Upper lobe of left lung (tissue), 6 donors: ENCODE data around the gene ABCA13. TPM values are rescaled to one million over a fixed set of nuclear protein-coding genes. Genes with fewer than 3 reads are reported as not detected.
A peak's percentile ranks its signal among the peaks of the same experiment; 100 is the strongest.

Experiments used
- ATAC-seq, 2 donors: fragments of 200-7000 bp; cut with Tn5 transposase; one replicate each; pipeline ENCODE4 v1.9.1; 2022; ENCODE audit warnings: mild to moderate bottlenecking in 2 of 2, moderate library complexity in 2 of 2; ENCODE audit not compliant: low FRiP score in 2 of 2
- DNase-seq, 2 donors: peaks; one replicate each; pipeline ENCODE4 v3.0.0-alpha.2; 2019 to 2020
- H3K27ac ChIP-seq, 4 donors: fragments of 200-600 bp; sonication (generic); one replicate each; pipeline ENCODE4 v1.5.1; 2016 to 2019
- H3K27me3 ChIP-seq, 4 donors: fragments of 200-600 bp; sonication (generic); one replicate each; pipeline ENCODE4 v1.5.1; 2017 to 2019
- H3K36me3 ChIP-seq, 4 donors: fragments of 200-600 bp; sonication (generic); one replicate each; pipeline ENCODE4 v1.5.1; 2016 to 2019
- H3K4me1 ChIP-seq, 4 donors: fragments of 200-600 bp; sonication (generic); one replicate each; pipeline ENCODE4 v1.5.1; 2018 to 2019
- H3K4me3 ChIP-seq, 4 donors: fragments of 200-600 bp; sonication (generic); one replicate each; pipeline ENCODE4 v1.5.1; 2017 to 2019; ENCODE audit warnings: mild to moderate bottlenecking in 2 of 4, moderate library complexity in 1 of 4
- H3K9me3 ChIP-seq, 4 donors: fragments of 200-600 bp; sonication (generic); one replicate each; pipeline ENCODE4 v1.5.1; 2018 to 2019
- EP300 ChIP-seq, 4 donors: sonication (generic); formaldehyde crosslinking; IDR thresholded peaks; one replicate each; pipeline ENCODE4 v1.5.1; 2017; ENCODE audit warnings: antibody characterized with exemption in 4 of 4, control low read depth in 2 of 4
- POLR2A ChIP-seq, 4 donors: fragments of 450-650 bp; IDR thresholded peaks; one replicate each; pipeline ENCODE4 v1.5.1; 2016 to 2017; ENCODE audit warnings: antibody characterized with exemption in 4 of 4, mild to moderate bottlenecking in 2 of 4
- POLR2AphosphoS5 ChIP-seq, 2 donors: sonication (generic); formaldehyde crosslinking; IDR thresholded peaks; one replicate each; pipeline ENCODE4 v1.5.1; 2017; ENCODE audit warnings: antibody characterized with exemption in 2 of 2
- WGBS, 2 donors: methylation state at CpG; one replicate each; pipeline ENCODE4 v1.1.5; 2017 to 2018; 5-methylcytosine and 5-hydroxymethylcytosine counted together
- total RNA-seq, 6 donors: library from RNA; depleted of rRNA in 4 of 6; stranded (reverse); fragments of >200 nt in 4 of 6; gene quantifications; one replicate each; pipeline versions ENCODE4 v1.1.0 to v1.2.1, GENCODE V29; 2016 to 2021
- TF ChIP-seq, protein P1 (sequence below), 6 experiments: fragments of 450-650 bp in 4 of 6; fragments of 200-600 bp in 2 of 6; sonication (generic) in 2 of 6; IDR thresholded peaks; one replicate each; pipeline ENCODE4 v1.5.1; 2016 to 2019; ENCODE audit warnings: antibody characterized with exemption in 6 of 6
- donor health status: DM: no; HTN: no; CAD: no; lungs with moderate emphysema.
- donor health status: DM: no; HTN: yes; CAD: no; lungs with severe emphysema.

ABCA13 gene
- total RNA-seq, 6 donors from 2014 or later = 0.49 to 27.7 (median 7.1) TPM

DNA sequence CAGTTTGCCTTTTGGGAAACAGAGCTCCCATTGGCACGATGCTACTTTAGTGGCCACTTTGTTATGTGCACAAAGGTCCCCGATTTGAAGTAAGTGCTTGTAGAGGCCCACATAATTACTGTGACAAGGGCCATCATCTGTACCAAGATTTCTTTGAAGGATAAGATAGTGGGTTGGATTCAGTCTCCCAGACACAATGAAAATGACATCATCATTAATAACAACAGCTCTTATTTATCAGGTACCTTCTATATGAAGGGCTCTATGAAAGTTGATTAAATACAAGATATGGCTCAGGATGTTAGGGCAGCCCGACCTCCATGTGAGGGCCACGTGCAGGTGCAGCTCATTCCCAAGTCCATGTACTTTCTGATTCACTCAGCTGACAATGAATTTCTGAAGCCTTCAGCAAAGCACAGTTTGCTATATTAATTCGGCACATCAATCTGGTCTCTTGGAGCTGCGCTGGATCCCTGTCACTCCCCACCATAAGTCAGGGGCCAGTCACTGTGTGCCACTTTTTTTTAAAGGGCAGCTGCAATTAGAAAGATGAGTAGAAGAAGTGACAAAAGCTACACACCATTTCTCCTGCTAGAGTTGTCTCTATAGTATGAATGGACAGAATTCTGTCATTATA lies 140.3 kb downstream of the ABCA13 start:
- Histone ChIP-seq H3K9me3 (no peaks in the 10 kb centered on the region), H3K27me3 (no peaks in the 10 kb centered on the region), H3K36me3 (no peaks in the 10 kb centered on the region), H3K27ac (no peak overlapping the region), H3K4me3 (no peak overlapping the region), H3K4me1 (peaks cover 0 to 3% (median 0%) of the 10 kb centered on the region in 4 donors)
- no peak for DNase-seq
- TF ChIP-seq EP300 (IDR thresholded peaks at IDR 0.05) (no peak), POLR2A (IDR thresholded peaks at IDR 0.05) (no peak), POLR2AphosphoS5 (IDR thresholded peaks at IDR 0.05) (no peak)
- no peak for ATAC-seq
- WGBS, 2 donors = 74 to 78% methylated on average over 6 of the region's 6 CpGs

DNA sequence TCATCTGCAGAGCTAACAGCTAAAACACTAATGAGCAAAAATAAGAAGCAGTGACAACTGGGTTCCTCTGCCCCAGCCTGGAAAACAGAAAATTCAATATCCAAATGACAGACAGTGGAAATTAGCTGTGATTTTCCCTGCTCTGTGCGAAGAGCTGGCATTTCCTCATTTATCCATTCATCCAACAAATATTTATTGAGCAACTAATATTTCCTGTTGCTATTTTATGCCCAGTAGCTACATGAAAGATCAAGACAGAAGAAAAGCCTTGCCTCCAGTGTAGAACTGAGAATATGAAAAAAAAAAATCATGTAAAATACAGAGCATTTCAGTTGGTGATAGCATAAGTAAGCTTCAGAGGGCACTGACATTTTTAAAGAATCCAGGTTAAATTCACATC lies 140.9 kb downstream of the ABCA13 start:
- H3K36me3 ChIP-seq = no peaks in the 10 kb centered on the region
- DNase-seq (no peak), ATAC-seq (no peak)
- H3K4me1 ChIP-seq = peaks cover 0 to 3% (median 0%) of the 10 kb centered on the region in 4 donors
- H3K9me3 ChIP-seq = no peaks in the 10 kb centered on the region
- H3K4me3 ChIP-seq = no peak overlapping the region
- 56 to 64% methylated on average over 1 of the region's 1 CpG for WGBS, 2 donors
- TF ChIP-seq POLR2A (IDR thresholded peaks at IDR 0.05) (no peak), POLR2AphosphoS5 (IDR thresholded peaks at IDR 0.05) (no peak), EP300 (IDR thresholded peaks at IDR 0.05) (no peak)
- TF ChIP-seq, protein P1, sequence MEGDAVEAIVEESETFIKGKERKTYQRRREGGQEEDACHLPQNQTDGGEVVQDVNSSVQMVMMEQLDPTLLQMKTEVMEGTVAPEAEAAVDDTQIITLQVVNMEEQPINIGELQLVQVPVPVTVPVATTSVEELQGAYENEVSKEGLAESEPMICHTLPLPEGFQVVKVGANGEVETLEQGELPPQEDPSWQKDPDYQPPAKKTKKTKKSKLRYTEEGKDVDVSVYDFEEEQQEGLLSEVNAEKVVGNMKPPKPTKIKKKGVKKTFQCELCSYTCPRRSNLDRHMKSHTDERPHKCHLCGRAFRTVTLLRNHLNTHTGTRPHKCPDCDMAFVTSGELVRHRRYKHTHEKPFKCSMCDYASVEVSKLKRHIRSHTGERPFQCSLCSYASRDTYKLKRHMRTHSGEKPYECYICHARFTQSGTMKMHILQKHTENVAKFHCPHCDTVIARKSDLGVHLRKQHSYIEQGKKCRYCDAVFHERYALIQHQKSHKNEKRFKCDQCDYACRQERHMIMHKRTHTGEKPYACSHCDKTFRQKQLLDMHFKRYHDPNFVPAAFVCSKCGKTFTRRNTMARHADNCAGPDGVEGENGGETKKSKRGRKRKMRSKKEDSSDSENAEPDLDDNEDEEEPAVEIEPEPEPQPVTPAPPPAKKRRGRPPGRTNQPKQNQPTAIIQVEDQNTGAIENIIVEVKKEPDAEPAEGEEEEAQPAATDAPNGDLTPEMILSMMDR (IDR thresholded peaks at IDR 0.05) = no peak
- no peaks in the 10 kb centered on the region for H3K27me3 ChIP-seq
- H3K27ac ChIP-seq = no peak overlapping the region

DNA sequence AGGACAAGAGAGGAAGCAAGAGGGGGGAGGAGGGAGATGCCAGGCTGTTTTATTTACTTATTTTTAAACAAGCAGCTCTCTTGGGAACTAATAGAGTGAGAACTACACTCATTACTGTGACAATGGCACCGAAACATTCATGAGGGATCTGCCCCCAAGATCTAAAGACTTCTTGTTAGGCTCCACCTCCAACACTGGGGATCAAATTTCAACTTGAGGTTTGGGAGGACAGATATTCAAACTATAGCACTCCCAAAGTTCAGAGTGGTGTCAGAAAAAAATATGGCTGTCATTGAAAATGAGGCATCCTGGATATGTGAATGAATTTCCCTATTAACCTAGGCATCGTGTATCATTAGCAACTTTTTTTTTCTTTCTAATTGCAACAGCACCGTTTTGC lies 145.5 kb downstream of the ABCA13 start:
- Histone ChIP-seq H3K4me3 (no peak overlapping the region), H3K36me3 (no peaks in the 10 kb centered on the region), H3K27me3 (no peaks in the 10 kb centered on the region), H3K4me1 (no peaks in the 10 kb centered on the region), H3K9me3 (no peaks in the 10 kb centered on the region), H3K27ac (no peak overlapping the region)
- WGBS, 2 donors = 58 to 63% methylated on average over 3 of the region's 3 CpGs
- no peak for ATAC-seq
- TF ChIP-seq POLR2AphosphoS5 (IDR thresholded peaks at IDR 0.05) (no peak), EP300 (IDR thresholded peaks at IDR 0.05) (no peak), POLR2A (IDR thresholded peaks at IDR 0.05) (no peak)
- no peak for DNase-seq

DNA sequence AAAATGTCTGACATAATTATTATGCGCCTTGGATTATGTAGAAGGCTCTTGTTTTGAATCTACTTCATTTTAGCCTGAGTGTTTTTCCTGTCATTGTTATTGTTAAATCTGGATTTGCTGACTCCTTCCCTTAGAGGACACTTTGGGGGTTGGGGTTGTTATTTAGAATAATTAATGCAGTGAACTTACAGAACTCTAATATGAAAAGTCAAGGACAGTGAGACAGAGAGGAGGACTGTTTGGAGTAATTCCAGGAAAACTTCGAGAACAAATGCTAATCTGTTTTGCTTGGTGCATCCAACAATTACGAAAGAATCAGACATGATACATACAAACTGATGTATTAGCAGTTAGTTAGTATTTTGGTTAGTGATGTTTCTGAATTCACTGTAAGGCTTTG lies 146.1 kb downstream of the ABCA13 start:
- Histone ChIP-seq H3K4me3 (no peak overlapping the region), H3K27me3 (no peaks in the 10 kb centered on the region), H3K9me3 (no peaks in the 10 kb centered on the region), H3K36me3 (no peaks in the 10 kb centered on the region), H3K27ac (no peak overlapping the region), H3K4me1 (no peaks in the 10 kb centered on the region)
- ATAC-seq (no peak), DNase-seq (no peak)
- TF ChIP-seq POLR2AphosphoS5 (IDR thresholded peaks at IDR 0.05) (no peak), POLR2A (IDR thresholded peaks at IDR 0.05) (no peak), EP300 (IDR thresholded peaks at IDR 0.05) (no peak)
- TF ChIP-seq, protein P1 (IDR thresholded peaks at IDR 0.05) = no peak
- 49 to 60% methylated on average over 3 of the region's 3 CpGs for WGBS, 2 donors

DNA sequence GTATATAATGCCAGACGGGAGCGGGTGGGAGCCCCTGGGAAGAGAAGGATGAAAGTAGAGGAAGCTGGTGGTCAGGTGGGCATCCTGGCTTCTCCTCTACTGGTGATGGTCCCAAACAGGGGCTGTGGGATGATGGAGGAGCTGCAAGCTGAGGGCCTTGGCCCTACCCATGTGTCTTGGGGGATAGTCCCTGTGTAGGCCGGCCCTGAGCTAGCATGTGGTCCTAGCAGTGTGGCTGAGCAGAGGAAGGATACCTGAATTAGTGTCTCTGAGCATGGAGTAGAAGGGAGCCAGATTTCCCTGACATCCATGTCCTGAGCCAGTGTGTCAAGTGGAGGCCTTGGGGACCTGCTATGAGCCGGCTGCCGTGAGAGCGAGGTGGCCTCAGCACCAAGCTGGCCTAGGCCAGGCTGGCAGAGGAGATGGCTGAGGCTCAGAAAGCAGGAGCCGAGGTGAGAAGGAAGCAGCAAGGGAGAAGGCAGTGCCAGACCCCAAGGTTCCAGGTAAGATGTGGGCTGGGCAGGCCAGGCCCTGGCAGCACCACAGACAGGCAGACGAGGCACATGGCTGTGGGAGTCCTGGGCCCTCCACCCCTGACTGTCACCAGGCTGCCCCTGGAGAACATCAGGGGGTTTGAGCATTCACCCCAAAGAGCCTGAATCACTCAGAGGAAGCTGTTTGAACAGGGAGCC lies 150.2 kb downstream of the ABCA13 start:
- 90 to 94% methylated on average over 8 of the region's 8 CpGs for WGBS, 2 donors
- Histone ChIP-seq H3K27me3 (no peaks in the 10 kb centered on the region), H3K36me3 (no peaks in the 10 kb centered on the region), H3K4me1 (no peaks in the 10 kb centered on the region), H3K9me3 (peaks cover 0 to 17% (median 5%) of the 10 kb centered on the region in 4 donors), H3K27ac (no peak overlapping the region), H3K4me3 (no peak overlapping the region)
- TF ChIP-seq POLR2A (IDR thresholded peaks at IDR 0.05) = no peak
- ATAC-seq (peak; percentile 23 to 31), DNase-seq (peak in 1 of 2 donors; percentile 26)

DNA sequence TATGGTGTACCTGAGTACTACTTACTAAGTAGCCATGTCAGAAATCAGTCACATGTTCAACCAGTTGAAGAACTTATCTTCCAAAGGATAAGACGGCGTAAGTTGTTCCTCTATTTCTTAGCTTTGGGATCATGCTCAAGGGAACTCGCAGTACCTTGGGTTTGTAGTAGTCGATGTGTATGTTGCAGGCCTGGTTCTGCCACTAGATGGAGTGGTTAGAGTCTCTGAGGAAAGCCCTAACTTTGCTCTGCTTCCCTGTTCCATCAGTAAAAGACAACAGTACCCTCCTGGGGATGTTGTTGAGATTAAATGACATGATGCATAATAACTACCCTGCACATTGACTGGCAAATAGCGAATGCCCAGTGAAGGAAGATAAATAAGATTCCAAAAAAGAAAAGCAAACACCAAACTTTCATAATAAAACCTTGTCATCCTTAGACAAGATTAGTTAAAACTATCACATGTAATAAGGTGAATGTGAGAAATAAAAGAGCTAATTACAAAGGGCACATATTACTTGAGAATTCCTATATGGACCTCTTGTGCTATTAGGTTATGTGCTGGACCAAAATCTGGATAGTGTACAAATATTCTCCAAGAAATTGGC lies 165.9 kb downstream of the ABCA13 start:
- DNase-seq = no peak
- no peak for ATAC-seq
- TF ChIP-seq, protein P1 (IDR thresholded peaks at IDR 0.05) = peak in 2 of 6 experiments; percentile 13 to 37
- TF ChIP-seq EP300 (IDR thresholded peaks at IDR 0.05) = no peak
- Histone ChIP-seq H3K4me1 (no peaks in the 10 kb centered on the region), H3K27me3 (no peaks in the 10 kb centered on the region), H3K4me3 (no peak overlapping the region), H3K36me3 (no peaks in the 10 kb centered on the region), H3K27ac (no peak overlapping the region), H3K9me3 (no peaks in the 10 kb centered on the region)
- 67 to 68% methylated on average over 5 of the region's 5 CpGs for WGBS, 2 donors
